Upper lobe of left lung (tissue), 6 donors: ENCODE results near the gene AGBL1. TPM values are rescaled to one million over a fixed set of nuclear protein-coding genes. Genes with fewer than 3 reads are reported as not detected.

Source experiments
- ATAC-seq, 2 donors: fragments of 200-7000 bp; cut with Tn5 transposase; one replicate each; pipeline ENCODE4 v1.9.1; 2022; ENCODE audit warnings: mild to moderate bottlenecking in 2 of 2, moderate library complexity in 2 of 2; ENCODE audit not compliant: low FRiP score in 2 of 2
- DNase-seq, 2 donors: peaks; one replicate each; pipeline ENCODE4 v3.0.0-alpha.2; 2019 to 2020
- H3K27ac ChIP-seq, 4 donors: fragments of 200-600 bp; sonication (generic); one replicate each; pipeline ENCODE4 v1.5.1; 2016 to 2019
- H3K27me3 ChIP-seq, 4 donors: fragments of 200-600 bp; sonication (generic); one replicate each; pipeline ENCODE4 v1.5.1; 2017 to 2019
- H3K36me3 ChIP-seq, 4 donors: fragments of 200-600 bp; sonication (generic); one replicate each; pipeline ENCODE4 v1.5.1; 2016 to 2019
- H3K4me1 ChIP-seq, 4 donors: fragments of 200-600 bp; sonication (generic); one replicate each; pipeline ENCODE4 v1.5.1; 2018 to 2019
- H3K4me3 ChIP-seq, 4 donors: fragments of 200-600 bp; sonication (generic); one replicate each; pipeline ENCODE4 v1.5.1; 2017 to 2019; ENCODE audit warnings: mild to moderate bottlenecking in 2 of 4, moderate library complexity in 1 of 4
- H3K9me3 ChIP-seq, 4 donors: fragments of 200-600 bp; sonication (generic); one replicate each; pipeline ENCODE4 v1.5.1; 2018 to 2019
- EP300 ChIP-seq, 4 donors: sonication (generic); formaldehyde crosslinking; IDR thresholded peaks; one replicate each; pipeline ENCODE4 v1.5.1; 2017; ENCODE audit warnings: antibody characterized with exemption in 4 of 4, control low read depth in 2 of 4
- POLR2A ChIP-seq, 4 donors: fragments of 450-650 bp; IDR thresholded peaks; one replicate each; pipeline ENCODE4 v1.5.1; 2016 to 2017; ENCODE audit warnings: antibody characterized with exemption in 4 of 4, mild to moderate bottlenecking in 2 of 4
- POLR2AphosphoS5 ChIP-seq, 2 donors: sonication (generic); formaldehyde crosslinking; IDR thresholded peaks; one replicate each; pipeline ENCODE4 v1.5.1; 2017; ENCODE audit warnings: antibody characterized with exemption in 2 of 2
- WGBS, 2 donors: methylation state at CpG; one replicate each; pipeline ENCODE4 v1.1.5; 2017 to 2018; 5-methylcytosine and 5-hydroxymethylcytosine counted together
- total RNA-seq, 6 donors: library from RNA; depleted of rRNA in 4 of 6; stranded (reverse); fragments of >200 nt in 4 of 6; gene quantifications; one replicate each; pipeline versions ENCODE4 v1.1.0 to v1.2.1, GENCODE V29; 2016 to 2021
- TF ChIP-seq, protein P1 (sequence below), 6 experiments: fragments of 450-650 bp in 4 of 6; fragments of 200-600 bp in 2 of 6; sonication (generic) in 2 of 6; IDR thresholded peaks; one replicate each; pipeline ENCODE4 v1.5.1; 2016 to 2019; ENCODE audit warnings: antibody characterized with exemption in 6 of 6
- donor health status: DM: no; HTN: no; CAD: no; lungs with moderate emphysema.
- donor health status: DM: no; HTN: yes; CAD: no; lungs with severe emphysema.

AGBL1 gene
- total RNA-seq, 6 donors from 2014 or later = 3.1 to 23.0 (median 14.5) TPM

DNA sequence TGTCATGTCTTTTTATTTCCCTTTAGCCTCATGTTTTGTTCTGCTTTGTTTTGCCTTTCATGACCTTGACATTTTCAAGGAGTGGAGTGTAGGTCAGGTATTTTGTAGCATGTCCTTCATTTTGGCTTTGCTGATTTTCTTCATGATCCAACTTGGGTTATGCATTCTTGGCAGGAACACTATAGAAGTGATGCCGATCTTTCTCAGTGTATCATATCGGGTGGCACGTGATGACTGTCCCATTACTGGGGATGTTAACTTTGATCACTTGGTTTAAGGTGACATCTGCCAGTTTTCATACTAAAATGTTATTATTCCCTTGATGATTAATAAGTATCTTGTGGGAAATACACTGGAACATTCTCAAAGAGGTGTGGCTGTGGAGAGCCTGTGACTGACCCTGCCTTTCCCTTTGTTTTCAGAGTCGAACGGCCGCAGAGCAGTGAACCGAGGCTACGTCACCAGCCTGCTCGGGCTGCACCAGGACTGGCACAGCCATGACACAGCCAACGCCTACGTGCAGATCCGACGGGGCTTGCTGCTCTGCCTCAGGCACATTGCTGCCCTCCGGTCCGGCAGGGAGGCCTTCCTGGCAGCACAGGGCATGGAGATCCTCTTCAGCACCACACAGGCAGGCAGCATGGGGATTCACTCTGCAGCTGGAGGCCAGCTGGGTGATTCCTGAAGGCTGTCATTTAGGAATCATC, 167.7 kb downstream of the AGBL1 start:
- DNase-seq (peak in 1 of 2 donors; percentile 63), ATAC-seq (no peak)
- H3K27me3 ChIP-seq = no peaks in the 10 kb centered on the region
- no peaks in the 10 kb centered on the region for H3K4me1 ChIP-seq
- no peak overlapping the region for H3K4me3 ChIP-seq
- TF ChIP-seq POLR2AphosphoS5 (IDR thresholded peaks at IDR 0.05) (no peak), POLR2A (IDR thresholded peaks at IDR 0.05) (no peak), EP300 (IDR thresholded peaks at IDR 0.05) (no peak)
- TF ChIP-seq, protein P1, sequence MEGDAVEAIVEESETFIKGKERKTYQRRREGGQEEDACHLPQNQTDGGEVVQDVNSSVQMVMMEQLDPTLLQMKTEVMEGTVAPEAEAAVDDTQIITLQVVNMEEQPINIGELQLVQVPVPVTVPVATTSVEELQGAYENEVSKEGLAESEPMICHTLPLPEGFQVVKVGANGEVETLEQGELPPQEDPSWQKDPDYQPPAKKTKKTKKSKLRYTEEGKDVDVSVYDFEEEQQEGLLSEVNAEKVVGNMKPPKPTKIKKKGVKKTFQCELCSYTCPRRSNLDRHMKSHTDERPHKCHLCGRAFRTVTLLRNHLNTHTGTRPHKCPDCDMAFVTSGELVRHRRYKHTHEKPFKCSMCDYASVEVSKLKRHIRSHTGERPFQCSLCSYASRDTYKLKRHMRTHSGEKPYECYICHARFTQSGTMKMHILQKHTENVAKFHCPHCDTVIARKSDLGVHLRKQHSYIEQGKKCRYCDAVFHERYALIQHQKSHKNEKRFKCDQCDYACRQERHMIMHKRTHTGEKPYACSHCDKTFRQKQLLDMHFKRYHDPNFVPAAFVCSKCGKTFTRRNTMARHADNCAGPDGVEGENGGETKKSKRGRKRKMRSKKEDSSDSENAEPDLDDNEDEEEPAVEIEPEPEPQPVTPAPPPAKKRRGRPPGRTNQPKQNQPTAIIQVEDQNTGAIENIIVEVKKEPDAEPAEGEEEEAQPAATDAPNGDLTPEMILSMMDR (IDR thresholded peaks at IDR 0.05) = no peak
- no peak overlapping the region for H3K27ac ChIP-seq
- H3K9me3 ChIP-seq = no peaks in the 10 kb centered on the region
- H3K36me3 ChIP-seq = no peaks in the 10 kb centered on the region
- 85 to 87% methylated on average over 12 to 15 of the region's 15 CpGs for WGBS, 2 donors

DNA sequence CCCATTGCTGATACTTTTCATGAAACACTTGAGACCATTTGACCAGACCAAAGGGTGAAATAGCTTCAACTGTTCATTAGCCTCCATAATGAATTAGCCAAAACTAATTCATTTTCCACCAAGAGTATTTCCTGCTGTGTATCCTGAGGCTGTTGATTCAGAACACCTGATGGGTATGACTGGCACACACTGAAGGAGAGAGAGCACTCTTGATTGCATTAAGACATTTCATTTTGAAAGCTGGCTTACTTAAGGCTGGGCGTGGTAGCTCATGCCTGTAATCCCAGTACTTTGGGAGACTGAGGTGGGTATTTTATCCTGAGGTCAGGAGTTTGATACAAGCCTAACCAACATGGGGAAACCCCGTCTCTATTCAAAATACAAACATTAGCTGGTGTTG, 175.6 kb downstream of the AGBL1 start:
- ATAC-seq = no peak
- H3K27ac ChIP-seq = no peak overlapping the region
- no peaks in the 10 kb centered on the region for H3K27me3 ChIP-seq
- no peak for DNase-seq
- TF ChIP-seq POLR2A (IDR thresholded peaks at IDR 0.05) (no peak), POLR2AphosphoS5 (IDR thresholded peaks at IDR 0.05) (no peak), EP300 (IDR thresholded peaks at IDR 0.05) (no peak)
- TF ChIP-seq, protein P1 (IDR thresholded peaks at IDR 0.05) = no peak
- whole genome bisulfite sequencing, 2 donors = 78 to 92% methylated on average over 2 of the region's 2 CpGs
- no peaks in the 10 kb centered on the region for H3K4me1 ChIP-seq
- no peaks in the 10 kb centered on the region for H3K36me3 ChIP-seq
- no peak overlapping the region for H3K4me3 ChIP-seq
- no peaks in the 10 kb centered on the region for H3K9me3 ChIP-seq

DNA sequence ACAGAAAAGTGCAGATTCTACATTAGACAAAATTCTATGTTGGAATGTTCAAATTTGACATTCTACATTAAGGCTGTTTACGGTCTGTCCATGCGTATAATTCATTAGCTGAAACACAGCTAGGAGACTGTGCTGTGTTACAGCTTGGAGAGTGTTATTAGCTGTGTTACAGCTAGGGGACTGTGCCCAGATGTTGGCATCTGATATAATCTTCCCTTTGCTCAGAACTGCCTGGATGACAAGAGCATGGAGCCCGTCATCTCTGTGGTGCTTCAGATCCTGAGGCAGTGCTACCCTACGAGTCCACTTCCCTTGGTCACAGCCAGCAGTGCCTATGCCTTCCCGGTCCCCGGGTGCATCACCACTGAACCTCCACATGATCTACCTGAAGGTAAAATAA, 177.0 kb downstream of the AGBL1 start:
- DNase-seq (no peak), ATAC-seq (no peak)
- H3K36me3 ChIP-seq = no peaks in the 10 kb centered on the region
- no peaks in the 10 kb centered on the region for H3K9me3 ChIP-seq
- no peaks in the 10 kb centered on the region for H3K4me1 ChIP-seq
- no peak for TF ChIP-seq POLR2AphosphoS5 (IDR thresholded peaks at IDR 0.05)
- no peak for TF ChIP-seq EP300 (IDR thresholded peaks at IDR 0.05)
- no peak for TF ChIP-seq POLR2A (IDR thresholded peaks at IDR 0.05)
- TF ChIP-seq, protein P1 (IDR thresholded peaks at IDR 0.05) = no peak
- 79 to 87% methylated on average over 6 of the region's 6 CpGs for WGBS, 2 donors
- no peaks in the 10 kb centered on the region for H3K27me3 ChIP-seq
- no peak overlapping the region for H3K27ac ChIP-seq
- H3K4me3 ChIP-seq = no peak overlapping the region

DNA sequence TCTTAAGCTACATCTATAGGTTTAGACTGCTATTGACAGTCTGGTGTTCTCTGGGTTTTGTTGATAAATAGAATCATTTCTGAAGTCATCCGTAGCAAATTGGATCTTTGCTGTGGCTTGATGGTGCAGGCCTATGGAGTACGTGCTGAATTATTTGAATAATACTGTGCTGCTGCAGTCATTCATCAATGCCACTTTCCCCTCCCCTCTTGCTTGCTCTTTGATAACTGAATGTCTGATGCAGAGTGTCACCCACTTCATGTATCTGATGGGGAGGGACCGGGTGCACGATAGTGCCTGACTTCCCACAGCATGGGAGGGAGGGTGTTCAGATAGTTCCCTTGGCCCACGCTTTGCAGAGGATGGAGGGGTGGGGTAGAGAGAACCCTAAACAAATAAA, 179.9 kb downstream of the AGBL1 start:
- Histone ChIP-seq H3K36me3 (no peaks in the 10 kb centered on the region), H3K9me3 (no peaks in the 10 kb centered on the region), H3K27me3 (no peaks in the 10 kb centered on the region), H3K27ac (no peak overlapping the region), H3K4me1 (no peaks in the 10 kb centered on the region), H3K4me3 (no peak overlapping the region)
- no peak for DNase-seq
- TF ChIP-seq EP300 (IDR thresholded peaks at IDR 0.05) = no peak
- TF ChIP-seq, protein P1 (IDR thresholded peaks at IDR 0.05) = no peak
- no peak for TF ChIP-seq POLR2A (IDR thresholded peaks at IDR 0.05)
- no peak for TF ChIP-seq POLR2AphosphoS5 (IDR thresholded peaks at IDR 0.05)
- no peak for ATAC-seq
- 59 to 62% methylated on average over 5 of the region's 5 CpGs for WGBS, 2 donors

DNA sequence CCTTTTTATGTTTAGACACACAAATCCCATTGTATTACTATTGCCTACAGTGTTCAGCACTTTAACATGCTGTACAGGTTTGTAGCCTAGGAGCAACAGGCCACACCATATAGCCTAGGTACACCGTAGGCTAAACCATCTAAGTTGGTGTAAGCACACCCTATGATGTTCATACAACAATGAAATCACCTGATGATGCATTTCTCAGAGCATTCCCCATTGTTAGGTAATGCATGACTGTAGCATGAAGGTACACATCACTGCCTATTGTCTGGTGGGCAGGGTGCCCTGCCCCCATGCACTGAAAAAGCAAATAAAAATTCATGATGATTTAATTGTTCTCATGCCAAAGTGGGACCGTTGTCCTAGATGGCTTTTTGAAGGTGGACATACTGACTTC, 183.6 kb downstream of the AGBL1 start:
- no peak for DNase-seq
- TF ChIP-seq, protein P1 (IDR thresholded peaks at IDR 0.05) = no peak
- TF ChIP-seq POLR2AphosphoS5 (IDR thresholded peaks at IDR 0.05) (no peak), EP300 (IDR thresholded peaks at IDR 0.05) (no peak), POLR2A (IDR thresholded peaks at IDR 0.05) (no peak)
- 69 to 80% methylated on average over 2 of the region's 2 CpGs for WGBS, 2 donors

More for the DNA sequence above, 183.6 kb downstream of the AGBL1 start:
- Histone ChIP-seq H3K4me3 (no peak overlapping the region), H3K27me3 (no peaks in the 10 kb centered on the region), H3K9me3 (no peaks in the 10 kb centered on the region), H3K4me1 (no peaks in the 10 kb centered on the region), H3K36me3 (no peaks in the 10 kb centered on the region), H3K27ac (no peak overlapping the region)
- ATAC-seq = no peak
